Dedifferentiated amniotic fluid mesenchymal stem cell (primary cell): Measurements from ENCODE around the gene PGAP2.
"Not testable (repeated sequence)": the region's sequence is repeated elsewhere in the genome, so short reads cannot be mapped to it uniquely, and the experiment has no call there.

Source experiments
- DNase-seq: peaks from one replicate; pipeline ENCODE4 v3.0.0-alpha.2; 2016; ENCODE audit errors: extremely low spot score

PGAP2 gene

GRCh38 chr11:3854977-3855807, 46.8 kb downstream of the PGAP2 start, which contains the start of gene STIM1:
TSS of gene STIM1 (plus strand) at chr11:3855664. CDS start at chr11:3856271, 607 bp downstream.
- peak; percentile 93 for DNase-seq

- no peak for DNase-seq
Observed at GRCh38 chr11:3855808-3856491, 47.6 kb downstream of the PGAP2 start.

- DNase-seq = no peak
Observed at GRCh38 chr11:3856856-3857553, 48.6 kb downstream of the PGAP2 start.

- DNase-seq = no peak
Observed at GRCh38 chr11:3857628-3858027, 49.3 kb downstream of the PGAP2 start.

DNA sequence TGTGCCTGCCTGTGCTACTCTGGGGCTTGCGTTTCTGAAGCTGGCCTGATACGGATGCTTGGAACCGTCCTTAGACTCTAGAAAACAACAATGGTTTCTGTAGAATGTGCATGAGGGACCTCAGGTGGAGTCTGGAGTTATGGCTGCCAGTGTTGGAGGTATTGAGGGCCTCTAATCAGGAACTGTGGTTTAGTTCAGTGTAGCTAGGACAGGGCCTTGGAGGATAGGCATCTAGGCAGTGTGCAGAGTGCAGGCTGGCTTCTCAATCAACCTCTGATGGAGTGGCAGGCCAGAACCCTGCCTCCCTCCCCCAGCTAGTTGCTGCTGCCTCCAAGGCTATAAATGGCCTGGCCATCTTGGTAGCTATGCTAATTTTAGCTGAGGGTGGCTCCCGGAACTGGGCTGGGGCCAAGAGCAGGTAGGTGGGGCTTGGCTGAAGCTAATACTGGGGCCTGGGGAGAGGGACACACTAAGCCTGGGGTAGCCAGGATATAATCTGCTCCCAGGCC, 51.1 kb downstream of the PGAP2 start:
- DNase-seq = no peak

GRCh38 chr11:3860375-3860774, 52.0 kb downstream of the PGAP2 start:
- no peak for DNase-seq

- not testable (repeated sequence) for DNase-seq
Observed at GRCh38 chr11:3860898-3861393, 52.6 kb downstream of the PGAP2 start.

GRCh38 chr11:3861683-3862082, 53.3 kb downstream of the PGAP2 start:
- DNase-seq = no peak

- peak; percentile 34 for DNase-seq
Observed at GRCh38 chr11:3865388-3866193, 57.2 kb downstream of the PGAP2 start.

DNA sequence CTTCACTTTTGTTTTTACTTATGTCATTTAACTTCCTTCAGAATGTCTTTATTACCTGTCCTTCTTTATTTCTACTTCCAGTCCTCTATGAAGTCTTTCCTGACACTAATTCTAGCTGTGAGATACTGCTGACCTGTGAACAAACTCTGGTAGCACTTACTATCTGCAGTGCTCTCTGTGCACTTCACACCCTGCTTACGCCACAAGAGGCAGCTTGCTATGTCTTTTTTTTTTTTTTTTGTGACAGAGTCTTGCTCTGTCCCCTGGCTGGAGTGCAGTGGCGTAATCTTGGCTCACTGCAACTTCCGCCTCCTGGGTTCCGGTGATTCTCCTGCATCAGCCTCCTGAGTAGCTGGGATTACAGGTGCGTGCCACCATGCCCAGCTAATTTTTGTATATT, 57.8 kb downstream of the PGAP2 start:
- DNase-seq = no peak

DNA sequence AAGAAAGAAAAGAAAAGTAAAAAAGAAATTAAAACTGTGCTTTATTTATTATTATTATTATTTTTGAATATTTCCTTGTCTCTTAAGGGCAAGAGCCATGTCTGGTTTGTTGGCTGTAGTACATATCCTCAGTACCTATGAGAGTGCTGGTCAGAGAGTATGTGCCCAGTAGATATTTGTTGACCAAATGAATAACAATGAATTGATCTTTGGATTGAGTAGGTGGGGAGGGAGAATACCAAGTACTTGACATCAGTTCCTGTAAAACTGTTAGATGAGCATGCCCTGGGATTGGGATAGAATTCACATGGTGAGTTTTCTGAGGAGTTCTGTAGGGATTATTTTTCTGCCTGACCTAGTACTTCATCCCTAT, 58.5 kb downstream of the PGAP2 start:
- DNase-seq = no peak

- DNase-seq = no peak
Observed at GRCh38 chr11:3867209-3868091, 59.1 kb downstream of the PGAP2 start.

DNA sequence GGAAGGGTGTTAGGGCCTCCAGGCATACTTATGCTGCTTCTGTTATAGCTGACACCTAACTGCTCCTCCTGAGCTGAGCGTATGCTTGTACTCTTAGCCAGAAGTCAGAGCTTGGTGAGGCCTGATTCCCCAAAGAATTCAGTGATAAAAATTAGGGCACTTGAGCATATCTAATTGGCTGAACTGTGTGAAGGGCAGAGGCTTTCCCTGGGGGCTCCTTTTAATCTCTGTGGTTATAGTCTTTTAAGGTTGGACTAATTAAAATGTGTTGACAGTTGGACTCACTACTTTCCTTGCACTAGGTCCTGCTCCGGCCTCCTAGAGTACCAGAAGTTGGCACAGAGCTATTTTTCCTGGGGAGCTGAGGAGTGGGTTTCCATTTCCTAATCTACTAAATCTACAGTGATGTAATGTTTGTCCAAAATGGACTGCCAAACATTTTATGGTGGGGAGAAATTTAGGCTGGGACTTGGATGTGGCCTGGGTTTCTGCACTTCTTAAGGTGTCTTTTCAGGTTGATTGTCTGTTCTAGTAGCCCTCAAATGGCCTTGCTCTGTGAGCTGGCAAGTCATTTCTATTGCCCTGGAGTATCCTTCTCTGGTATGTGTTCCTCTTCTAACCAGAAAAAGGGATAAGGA, 65.5 kb downstream of the PGAP2 start:
- no peak for DNase-seq
